Activated CD4-positive, alpha-beta T cell treated with anti-CD3 and anti-CD28 coated beads, Interleukin-2, amount 10 ng/mL, durations not matched to agents 24 days and 14 days (primary cell): ENCODE results near the gene CALML4. TPM values are rescaled to one million over a fixed set of nuclear protein-coding genes. Genes with fewer than 3 reads are reported as not detected.

Experiments
- DNase-seq: peaks from one replicate; pipeline ENCODE4 v3.0.0; 2022
- H3K27ac Mint-ChIP-seq: one replicate; pipeline ENCODE4 v1.8.0; 2022; ENCODE audit warnings: mild to moderate bottlenecking, mixed read lengths
- H3K27me3 Mint-ChIP-seq: one replicate; pipeline ENCODE4 v1.8.0; 2022; ENCODE audit warnings: mixed read lengths
- H3K36me3 Mint-ChIP-seq: one replicate; pipeline ENCODE4 v1.8.0; 2022; ENCODE audit warnings: low read depth, mild to moderate bottlenecking, mixed read lengths
- H3K4me1 Mint-ChIP-seq: one replicate; pipeline ENCODE4 v1.8.0; 2021; ENCODE audit warnings: mixed read lengths
- H3K4me3 Mint-ChIP-seq: one replicate; pipeline ENCODE4 v1.8.0; 2022; ENCODE audit warnings: mild to moderate bottlenecking, moderate library complexity, mixed read lengths
- H3K9me3 Mint-ChIP-seq: one replicate; pipeline ENCODE4 v1.8.0; 2021; ENCODE audit warnings: mixed read lengths
- intact Hi-C: fragments of 100-400 bp; cut with micrococcal nuclease; formaldehyde crosslinking; loops from one replicate; pipeline ENCODE4 v1.15.1; 2023
- total RNA-seq: library from RNA; stranded (reverse); gene quantifications from 2 replicates; pipeline ENCODE4 v1.2.3, GENCODE V29; 2022

The CALML4 gene
- total RNA-seq, 1 donor from 2014 or later = 14.6 TPM

DNA sequence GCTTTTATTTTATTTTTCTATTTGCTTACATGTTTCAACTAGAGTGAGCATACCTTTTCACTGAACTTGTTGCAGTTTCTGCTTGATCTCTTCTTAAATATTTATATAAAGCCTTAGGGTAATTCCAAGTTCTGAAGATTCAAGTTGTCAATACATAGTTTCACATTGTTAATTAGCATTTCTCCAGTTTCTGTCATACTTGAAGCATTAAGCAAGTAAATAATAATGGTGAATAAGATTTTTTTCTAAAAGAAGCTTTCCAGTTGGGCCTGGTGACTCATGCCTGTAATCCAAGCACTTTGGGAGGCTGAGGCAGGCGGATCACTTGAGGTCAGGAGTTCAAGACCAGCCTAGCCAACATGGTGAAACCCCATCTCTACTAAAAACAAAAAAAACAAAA is 53.9 kb downstream of the CALML4 start:
- intact Hi-C loops = no loop called here
- H3K27ac Mint-ChIP-seq = no peak overlapping the region
- no peak for DNase-seq
- H3K4me3 Mint-ChIP-seq = no peak overlapping the region
- H3K4me1 Mint-ChIP-seq = peaks cover 10% of the 10 kb centered on the region
- no peaks in the 10 kb centered on the region for H3K9me3 Mint-ChIP-seq
- H3K36me3 Mint-ChIP-seq = peaks cover 35% of the 10 kb centered on the region
- no peaks in the 10 kb centered on the region for H3K27me3 Mint-ChIP-seq

DNA sequence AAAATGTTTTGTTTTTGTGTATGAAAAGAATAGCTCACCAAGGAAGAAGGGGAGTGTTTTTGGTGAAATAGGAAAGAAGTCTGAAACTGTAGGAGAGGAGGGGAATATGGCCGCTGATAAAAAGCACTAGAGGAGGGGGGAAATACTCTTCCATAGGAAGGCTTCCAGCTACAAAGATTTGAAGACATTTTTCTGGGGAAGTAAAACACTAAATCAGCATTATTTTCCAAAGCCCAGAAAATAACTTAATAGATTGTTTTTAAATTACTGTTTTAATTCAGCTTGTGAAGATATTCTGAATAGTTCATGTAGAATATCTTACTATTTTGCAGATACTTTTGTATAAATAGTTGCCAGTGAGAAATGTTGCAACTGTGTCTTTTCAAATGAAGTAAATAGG is 54.9 kb downstream of the CALML4 start:
- Mint-ChIP-seq H3K4me1 (peaks cover 10% of the 10 kb centered on the region), H3K27ac (no peak overlapping the region), H3K36me3 (peaks cover 39% of the 10 kb centered on the region), H3K4me3 (no peak overlapping the region), H3K27me3 (no peaks in the 10 kb centered on the region), H3K9me3 (no peaks in the 10 kb centered on the region)
- intact Hi-C loops = no loop called here
- no peak for DNase-seq

DNA sequence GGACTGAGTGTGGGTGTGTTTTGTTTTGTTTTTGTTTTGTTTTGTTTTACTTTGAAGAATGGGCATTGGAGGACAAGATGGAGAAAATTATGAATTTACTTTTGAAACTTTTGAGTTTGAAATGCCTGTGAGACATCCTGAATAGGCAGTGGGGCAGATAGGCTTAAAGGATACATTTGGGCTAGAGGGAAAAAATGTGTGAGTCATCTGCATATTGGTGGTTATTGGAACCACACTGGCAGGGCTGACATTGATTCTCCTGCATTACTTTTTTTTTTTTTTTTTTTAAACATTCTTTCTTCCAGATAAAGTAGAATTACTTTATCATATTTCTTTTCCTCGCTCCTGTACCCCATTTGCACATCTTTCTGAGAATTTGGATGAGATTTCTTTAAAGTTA is 56.1 kb downstream of the CALML4 start:
- no peaks in the 10 kb centered on the region for H3K9me3 Mint-ChIP-seq
- no peak overlapping the region for H3K4me3 Mint-ChIP-seq
- no peak for DNase-seq
- peaks cover 10% of the 10 kb centered on the region for H3K4me1 Mint-ChIP-seq
- H3K36me3 Mint-ChIP-seq = peaks cover 32% of the 10 kb centered on the region
- intact Hi-C loops = no loop called here
- H3K27me3 Mint-ChIP-seq = no peaks in the 10 kb centered on the region
- H3K27ac Mint-ChIP-seq = peak overlapping the region; percentile 8

DNA sequence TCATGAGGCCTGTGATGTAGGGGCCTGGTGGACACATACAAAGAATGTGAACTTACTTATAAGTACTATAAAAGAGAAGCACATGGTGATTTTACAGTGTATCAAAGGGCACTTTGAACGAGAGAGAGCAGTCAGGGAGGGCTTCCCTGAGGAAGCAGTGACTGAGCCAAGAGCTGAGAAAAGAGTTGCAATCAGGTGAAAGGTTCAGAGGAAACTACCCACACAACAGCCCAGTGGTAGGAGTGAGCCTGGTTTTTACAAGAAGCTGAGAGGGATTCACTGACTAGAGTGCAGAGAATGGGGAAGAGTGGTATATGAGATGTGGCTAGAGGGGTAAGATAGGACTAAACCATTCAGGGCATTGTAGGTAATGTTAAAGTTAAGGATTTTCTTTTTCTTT is 57.1 kb downstream of the CALML4 start:
- no peaks in the 10 kb centered on the region for H3K27me3 Mint-ChIP-seq
- no peak overlapping the region for H3K4me3 Mint-ChIP-seq
- H3K9me3 Mint-ChIP-seq = no peaks in the 10 kb centered on the region
- intact Hi-C loops = no loop called here
- H3K4me1 Mint-ChIP-seq = peaks cover 10% of the 10 kb centered on the region
- H3K27ac Mint-ChIP-seq = no peak overlapping the region
- DNase-seq = no peak
- peaks cover 31% of the 10 kb centered on the region for H3K36me3 Mint-ChIP-seq

DNA sequence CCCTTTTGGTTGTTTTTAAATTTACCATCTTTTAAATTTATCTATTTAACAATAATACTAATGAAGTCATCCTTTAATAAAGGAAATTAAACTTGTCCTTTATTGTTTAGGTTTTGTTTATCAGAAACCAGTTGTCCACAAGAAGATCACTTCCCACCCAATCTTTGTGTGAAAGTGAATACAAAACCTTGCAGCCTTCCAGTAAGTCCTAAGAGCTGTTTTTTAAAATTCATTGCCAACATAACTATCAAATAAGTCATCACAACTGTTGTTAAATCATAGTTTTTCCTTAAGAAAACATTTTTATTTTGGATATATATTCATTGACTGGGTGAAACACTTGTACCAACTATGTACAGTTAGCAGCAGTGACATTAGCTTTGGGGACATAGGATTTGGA is 59.4 kb downstream of the CALML4 start:
- Mint-ChIP-seq H3K27me3 (no peaks in the 10 kb centered on the region), H3K27ac (no peak overlapping the region), H3K4me3 (no peak overlapping the region), H3K4me1 (peaks cover 10% of the 10 kb centered on the region), H3K36me3 (peaks cover 23% of the 10 kb centered on the region), H3K9me3 (no peaks in the 10 kb centered on the region)
- no peak for DNase-seq
- intact Hi-C loops = no loop called here

DNA sequence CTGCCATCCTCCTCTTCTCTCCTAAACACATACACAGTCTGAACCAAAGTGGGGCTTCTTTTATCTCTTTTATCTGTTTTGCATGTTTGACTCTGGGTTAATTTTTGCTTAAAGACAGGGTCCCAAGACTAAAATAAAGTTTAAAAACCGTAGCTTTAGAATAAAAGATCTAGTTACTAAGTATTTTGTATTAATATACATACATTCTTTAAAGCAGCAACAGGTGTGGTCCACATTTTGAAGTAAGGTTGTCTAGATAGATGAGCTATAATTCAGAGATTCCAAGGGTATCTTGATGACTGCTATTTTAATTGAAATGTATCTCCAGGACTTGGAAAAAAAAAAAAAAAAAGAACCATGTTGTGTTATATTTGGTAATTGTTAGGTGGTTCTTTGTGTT is 61.3 kb downstream of the CALML4 start:
- no peaks in the 10 kb centered on the region for H3K27me3 Mint-ChIP-seq
- DNase-seq = no peak
- no peak overlapping the region for H3K4me3 Mint-ChIP-seq
- H3K9me3 Mint-ChIP-seq = no peaks in the 10 kb centered on the region
- H3K4me1 Mint-ChIP-seq = peaks cover 8% of the 10 kb centered on the region
- intact Hi-C loops = no loop called here
- H3K36me3 Mint-ChIP-seq = peaks cover 20% of the 10 kb centered on the region
- no peak overlapping the region for H3K27ac Mint-ChIP-seq

DNA sequence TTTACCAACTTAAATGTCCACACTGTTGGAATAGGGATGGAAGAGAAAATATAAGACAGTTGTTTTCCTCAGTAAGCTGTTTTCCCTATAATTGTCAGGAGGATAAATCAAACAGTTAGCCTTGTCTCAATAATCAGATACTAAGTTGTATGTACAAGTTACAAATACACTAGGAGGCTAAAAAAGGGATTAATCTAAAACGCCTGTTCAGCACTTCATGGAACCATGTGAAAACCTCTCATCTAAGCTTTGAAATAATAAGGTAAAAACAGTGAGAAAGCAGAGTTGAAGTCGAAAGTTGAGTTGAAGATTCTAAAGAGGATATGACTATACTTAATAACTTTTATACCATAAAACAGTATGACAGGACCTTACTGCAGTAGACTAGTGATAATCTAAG is 62.0 kb downstream of the CALML4 start:
- H3K4me3 Mint-ChIP-seq = no peak overlapping the region

More for the DNA sequence above, 62.0 kb downstream of the CALML4 start:
- intact Hi-C loops = no loop called here
- no peaks in the 10 kb centered on the region for H3K27me3 Mint-ChIP-seq
- peaks cover 21% of the 10 kb centered on the region for H3K36me3 Mint-ChIP-seq
- H3K9me3 Mint-ChIP-seq = no peaks in the 10 kb centered on the region
- no peak overlapping the region for H3K27ac Mint-ChIP-seq
- peaks cover 9% of the 10 kb centered on the region for H3K4me1 Mint-ChIP-seq
- DNase-seq = no peak

Other genes with a start within 250 kb of the CALML4 start
- 27.8 and 29.4 TPM in 2 replicates for gene PIAS1, start 151.0 kb downstream of the CALML4 start, total RNA-seq
- gene CLN6, start 24.4 kb upstream of the CALML4 start, total RNA-seq = 99.0 and 102 TPM in 2 replicates
- gene FEM1B, start 72.4 kb upstream of the CALML4 start, total RNA-seq = 46.2 and 51.6 TPM in 2 replicates
- 2.1 and 3.1 TPM in 2 replicates for gene ITGA11, start 226.8 kb upstream of the CALML4 start, total RNA-seq